GM19043 (cell line): ENCODE measurements around the gene SLC35F5.
"Not testable (repeated sequence)": the region's sequence is repeated elsewhere in the genome, so short reads cannot be mapped to it uniquely, and the experiment has no call there.

Experiments used
- ATAC-seq: cut with Tn5 transposase; IDR thresholded peaks from one replicate; pipeline ENCODE4 v1.9.1; 2021; ENCODE audit warnings: low read depth; ENCODE audit not compliant: unreplicated experiment

SLC35F5 gene

GRCh38 chr2:113756355-113757137, at the start of gene SLC35F5:
Gene SLC35F5, minus strand, starts transcription at chr2:113756642. Its CDS starts 233 bp downstream, at chr2:113756409.
- ATAC-seq: peak; percentile 74

- ATAC-seq: no peak
These were observed 42.9 kb upstream of the SLC35F5 start for GRCh38 chr2:113799375-113799774.

GRCh38 chr2:113797237-113797636, 40.8 kb upstream of the SLC35F5 start:
- no peak for ATAC-seq

- no peak for ATAC-seq
These were observed 40.2 kb upstream of the SLC35F5 start for GRCh38 chr2:113796592-113797175.

GRCh38 chr2:113795405-113795920, 39.0 kb upstream of the SLC35F5 start:
- no peak for ATAC-seq

- ATAC-seq: peak; percentile 87
These were observed 35.5 kb upstream of the SLC35F5 start for GRCh38 chr2:113791697-113792590.

- ATAC-seq: no peak
These were observed 28.6 kb upstream of the SLC35F5 start for GRCh38 chr2:113784823-113785744.

GRCh38 chr2:113780472-113780871, 24.0 kb upstream of the SLC35F5 start:
- no peak for ATAC-seq

GRCh38 chr2:113777371-113777770, 20.9 kb upstream of the SLC35F5 start:
- ATAC-seq: no peak

GRCh38 chr2:113776949-113777348, 20.5 kb upstream of the SLC35F5 start:
- ATAC-seq: no peak

GRCh38 chr2:113774616-113775015, 18.2 kb upstream of the SLC35F5 start:
- ATAC-seq: not testable (repeated sequence)

GRCh38 chr2:113770929-113771328, 14.5 kb upstream of the SLC35F5 start:
- ATAC-seq: no peak

GRCh38 chr2:113769555-113769954, 13.1 kb upstream of the SLC35F5 start:
- no peak for ATAC-seq

GRCh38 chr2:113768770-113769169, 12.3 kb upstream of the SLC35F5 start:
- no peak for ATAC-seq

GRCh38 chr2:113767811-113768460, 11.5 kb upstream of the SLC35F5 start:
- ATAC-seq: no peak

GRCh38 chr2:113765276-113765675, 8.8 kb upstream of the SLC35F5 start:
- no peak for ATAC-seq

- no peak for ATAC-seq
These were observed 6.1 kb upstream of the SLC35F5 start for GRCh38 chr2:113762377-113763118.

GRCh38 chr2:113760400-113760799, 4.0 kb upstream of the SLC35F5 start:
- ATAC-seq: no peak
